K562 (cell line): Measurements from ENCODE around the gene ANKRD23. TPM values are rescaled to one million over a fixed set of nuclear protein-coding genes. Genes with fewer than 3 reads are reported as not detected.
A peak's percentile ranks its signal among the peaks of the same experiment; 100 is the strongest.

Source experiments
- ATAC-seq: fragments of 200-7000 bp; cut with Tn5 transposase; 3 replicates; pipeline ENCODE4 v1.9.1; 2020; ENCODE audit warnings: moderate library complexity
- BruUV-seq: library from RNA; stranded (reverse); fragments of 400-500 nt; replicated peaks from 2 replicates; lab custom pipeline; 2021; lab: Mats Ljungman, UMichigan
- CTCF ChIA-PET: fragments of 300-600 bp; formaldehyde crosslinking; extraction: SDS; loops from one replicate; lab custom pipeline; 2021; ENCODE audit warnings: low intra/inter-chr PET ratio; lab: Yijun Ruan, JAX
- POLR2A ChIA-PET: fragments of 300-600, 350-650 bp; sonication (Branson Sonifier 250); formaldehyde crosslinking; extraction: SDS; loops from one replicate; lab custom pipeline; 2021; ENCODE audit warnings: antibody characterized with exemption, inconsistent platforms; lab: Yijun Ruan, JAX
- DNase-seq, 4 experiments: peaks; one replicate each; pipeline versions ENCODE4 v3.0.0 to v3.0.0-alpha.2; 2011 to 2018; ENCODE audit warnings: low spot score in 3 of 4, mixed read lengths in 3 of 4; ENCODE audit errors: extremely low read depth in 1 of 4
- FAIRE-seq: peaks from 2 replicates; lab custom pipeline; 2011; peaks lifted over from hg19 to GRCh38; lab: Jason Lieb, UNC
- H2AFZ ChIP-seq: 2 replicates; pipeline ENCODE4 v1.6.0; 2011; ENCODE audit warnings: low read depth, low read length, control low read depth, inconsistent platforms
- H3K27ac ChIP-seq: fragments of 200-600 bp; 3 replicates; pipeline ENCODE4 v1.8.0; 2011; ENCODE audit warnings: low read depth, mild to moderate bottlenecking, control low read depth, inconsistent platforms, low read length, moderate library complexity, mixed read lengths; ENCODE audit errors: extremely low read depth
- H3K27me3 ChIP-seq, 2 experiments: fragments of 300-600 bp in 1 of 2; 2 replicates in 1 of 2; 3 replicates in 1 of 2; pipeline versions ENCODE4 v1.6.0 to v1.8.0; 2011; ENCODE audit warnings: inconsistent platforms in 2 of 2, low read length in 2 of 2, mild to moderate bottlenecking in 1 of 2, mixed read lengths in 1 of 2, moderate library complexity in 1 of 2; ENCODE audit not compliant: control insufficient read depth in 2 of 2, insufficient read depth in 2 of 2
- H3K36me3 ChIP-seq: fragments of 300-600 bp; 3 replicates; pipeline ENCODE4 v1.8.0; 2011; ENCODE audit warnings: mild to moderate bottlenecking, low read length, inconsistent platforms; ENCODE audit not compliant: control insufficient read depth, insufficient read depth
- H3K4me1 ChIP-seq, 2 experiments: fragments of 200-600 bp in 1 of 2; replicated peaks in 1 of 2; 2 replicates in 1 of 2; 3 replicates in 1 of 2; pipeline versions ENCODE4 v1.5.1 to v1.8.0; 2011; ENCODE audit warnings: inconsistent platforms in 2 of 2, low read length in 2 of 2, mild to moderate bottlenecking in 1 of 2, mixed read lengths in 1 of 2, moderate library complexity in 1 of 2; ENCODE audit not compliant: control insufficient read depth in 2 of 2, insufficient read depth in 2 of 2
- H3K4me2 ChIP-seq: 2 replicates; pipeline ENCODE4 v1.6.1; 2011; ENCODE audit warnings: low read length, control low read depth, inconsistent platforms, mixed read lengths; ENCODE audit not compliant: insufficient read depth
- H3K4me3 ChIP-seq: fragments of 200-600 bp; sonication (generic), shearing (Covaris generic); 2 replicates; pipeline ENCODE4 v1.5.1; 2016; ENCODE audit warnings: control low read depth, inconsistent platforms
- H3K79me2 ChIP-seq: fragments of 200-600 bp; 3 replicates; pipeline ENCODE4 v1.8.0; 2011; ENCODE audit warnings: low read length, inconsistent platforms; ENCODE audit not compliant: control insufficient read depth, insufficient read depth
- H3K9ac ChIP-seq, 2 experiments: 2 replicates each; pipeline versions ENCODE4 v1.6.0 to v1.6.1; 2011; ENCODE audit warnings: low read depth in 2 of 2, low read length in 2 of 2, control low read depth in 1 of 2, inconsistent platforms in 1 of 2, mild to moderate bottlenecking in 1 of 2, mixed read lengths in 1 of 2; ENCODE audit not compliant: insufficient read depth in 1 of 2
- H3K9me1 ChIP-seq: one replicate; pipeline ENCODE4 v1.6.0; 2011; ENCODE audit warnings: inconsistent platforms, mild to moderate bottlenecking, low read length, moderate library complexity; ENCODE audit not compliant: control insufficient read depth, insufficient read depth
- H3K9me3 ChIP-seq: replicated peaks from 2 replicates; pipeline ENCODE4 v1.5.1; 2011; ENCODE audit warnings: low read depth, low read length, inconsistent platforms; ENCODE audit not compliant: control insufficient read depth, insufficient read depth
- H4K20me1 ChIP-seq: replicated peaks from 2 replicates; pipeline ENCODE4 v1.6.1; 2011; ENCODE audit warnings: low read length, inconsistent platforms, mixed read lengths; ENCODE audit not compliant: control insufficient read depth, insufficient read depth
- CSDE1 ChIP-seq, 2 experiments: fragments of 450-650 bp; IDR thresholded peaks; 2 replicates each; pipeline ENCODE4 v1.6.1; 2016; ENCODE audit warnings: mild to moderate bottlenecking in 1 of 2
- CTBP1 ChIP-seq: fragments of 450-650 bp; IDR thresholded peaks from 2 replicates; pipeline ENCODE4 v1.6.1; 2016; ENCODE audit warnings: borderline replicate concordance
- FOXA1 ChIP-seq: fragments of 450-650 bp; IDR thresholded peaks from 2 replicates; pipeline ENCODE4 v1.6.1; 2016; ENCODE audit warnings: mild to moderate bottlenecking, borderline replicate concordance
- GABPA ChIP-seq: fragments of 200-800 bp; sonication (Bioruptor generic); conservative IDR thresholded peaks from 2 replicates; pipeline ENCODE4 v1.6.1; 2016; ENCODE audit warnings: low read depth, missing genetic modification characterization, missing compliant biosample characterization
- MTA3 ChIP-seq: fragments of 450-650 bp; formaldehyde crosslinking; IDR thresholded peaks from 2 replicates; pipeline ENCODE4 v1.6.1; 2017; ENCODE audit warnings: mild to moderate bottlenecking, borderline replicate concordance
- MYBL2 ChIP-seq, 2 experiments: fragments of 450-650 bp in 1 of 2; sonication (generic) in 1 of 2; formaldehyde crosslinking in 1 of 2; IDR thresholded peaks; 2 replicates each; pipeline versions ENCODE4 v1.6.1 to v1.8.1; 2017 to 2022; ENCODE audit warnings: borderline replicate concordance in 1 of 2, inconsistent platforms in 1 of 2, low read depth in 1 of 2, mild to moderate bottlenecking in 1 of 2, missing genetic modification reagents in 1 of 2, moderate library complexity in 1 of 2
- NR2C1 ChIP-seq, 2 experiments: fragments of 450-650 bp; IDR thresholded peaks; 2 replicates each; pipeline ENCODE4 v1.6.1; 2017; ENCODE audit warnings: mild to moderate bottlenecking in 2 of 2, antibody characterized with exemption in 1 of 2, inconsistent platforms in 1 of 2, missing compliant biosample characterization in 1 of 2, missing genetic modification characterization in 1 of 2
- PHF8 ChIP-seq: fragments of 200-600 bp; sonication (generic); IDR thresholded peaks from 2 replicates; pipeline ENCODE4 v1.6.1; 2012; ENCODE audit warnings: mixed run types, mild to moderate bottlenecking, inconsistent platforms, low read length, moderate library complexity, borderline replicate concordance
- POLR2AphosphoS5 ChIP-seq: IDR thresholded peaks from 2 replicates; pipeline ENCODE4 v1.6.1; 2011; ENCODE audit warnings: mild to moderate bottlenecking, low read depth, low read length, moderate library complexity; ENCODE audit not compliant: control insufficient read depth, insufficient read depth
- RBM22 ChIP-seq: fragments of 200-400 bp; formaldehyde crosslinking; IDR thresholded peaks from 2 replicates; pipeline ENCODE4 v1.6.1; 2018; ENCODE audit warnings: low read length, low read depth; ENCODE audit not compliant: poor library complexity, severe bottlenecking
- TARDBP ChIP-seq: fragments of 450-650 bp; IDR thresholded peaks from 2 replicates; pipeline ENCODE4 v1.6.1; 2016
- TBP ChIP-seq: optimal IDR thresholded peaks from 2 replicates; pipeline ENCODE3; 2011; ENCODE audit warnings: low read depth, low read length, improper control_type of control experiment
- TSC22D4 ChIP-seq: fragments of 450-650 bp; IDR thresholded peaks from 2 replicates; pipeline ENCODE4 v1.6.1; 2016; ENCODE audit warnings: missing genetic modification characterization, missing biosample characterization, control low read depth
- whole genome bisulfite sequencing: fragments of 100-300 bp; shearing (Covaris generic); methylation state at CpG from one replicate; pipeline ENCODE4 v1.1.6; 2016; ENCODE audit warnings: low coverage, mixed read lengths; ENCODE audit not compliant: insufficient coverage; ENCODE audit errors: missing lambda C conversion rate; 5-methylcytosine and 5-hydroxymethylcytosine counted together
- in situ Hi-C: fragments of 300-500 bp; cut with MboI; formaldehyde crosslinking; loops from 4 replicates; pipeline ENCODE4 v1.15.0; 2018; ENCODE audit warnings: inconsistent platforms, mixed read lengths
- intact Hi-C: fragments of 100-400 bp; cut with micrococcal nuclease; formaldehyde crosslinking; loops from 2 replicates; pipeline ENCODE4 v1.14.2; 2022
- polyA plus RNA-seq, 8 experiments: library from polyadenylated mRNA; depleted of rRNA in 4 of 8; stranded (reverse) in 5 of 8; unstranded in 3 of 8; fragments of >200 nt; fragmentation: Nextera tagmentation in 2 of 8; fragmentation: Illumina TruSeq in 1 of 8; extraction: Ambion mirVana in 2 of 8; extraction: Trizol in 1 of 8; gene quantifications; 2 replicates each; pipeline versions ENCODE4 v1.2.1 to v1.2.3, GENCODE V29; 2011 to 2014; ENCODE audit warnings: inconsistent platforms in 1 of 8, missing spikeins in 1 of 8
- total RNA-seq, 7 experiments: library from RNA; depleted of rRNA in 6 of 7; stranded (reverse); fragments of >200 nt in 6 of 7; fragmentation: Illumina TruSeq in 2 of 7; extraction: Trizol in 2 of 7; gene quantifications; 2 replicates each; pipeline versions ENCODE4 v1.2.1 to v1.2.3, GENCODE V29; 2011 to 2021; ENCODE audit warnings: low replicate concordance in 1 of 7
- TF ChIP-seq, protein P1 (sequence below): sonication (generic); formaldehyde crosslinking; IDR thresholded peaks from 2 replicates; pipeline ENCODE4 v1.8.0; 2023; ENCODE audit warnings: mild to moderate bottlenecking, missing genetic modification reagents
- TF ChIP-seq, protein P2 (sequence below): sonication (generic); formaldehyde crosslinking; IDR thresholded peaks from 2 replicates; pipeline ENCODE4 v1.8.1; 2023; ENCODE audit warnings: mild to moderate bottlenecking, missing genetic modification reagents

The ANKRD23 gene
- total and polyA plus RNA-seq, 9 of the 15 experiments (the other 6 are each of a cell fraction or from before 2014, with no cell fraction given), result 0.32 to 4.8 (median 2.8) TPM

DNA sequence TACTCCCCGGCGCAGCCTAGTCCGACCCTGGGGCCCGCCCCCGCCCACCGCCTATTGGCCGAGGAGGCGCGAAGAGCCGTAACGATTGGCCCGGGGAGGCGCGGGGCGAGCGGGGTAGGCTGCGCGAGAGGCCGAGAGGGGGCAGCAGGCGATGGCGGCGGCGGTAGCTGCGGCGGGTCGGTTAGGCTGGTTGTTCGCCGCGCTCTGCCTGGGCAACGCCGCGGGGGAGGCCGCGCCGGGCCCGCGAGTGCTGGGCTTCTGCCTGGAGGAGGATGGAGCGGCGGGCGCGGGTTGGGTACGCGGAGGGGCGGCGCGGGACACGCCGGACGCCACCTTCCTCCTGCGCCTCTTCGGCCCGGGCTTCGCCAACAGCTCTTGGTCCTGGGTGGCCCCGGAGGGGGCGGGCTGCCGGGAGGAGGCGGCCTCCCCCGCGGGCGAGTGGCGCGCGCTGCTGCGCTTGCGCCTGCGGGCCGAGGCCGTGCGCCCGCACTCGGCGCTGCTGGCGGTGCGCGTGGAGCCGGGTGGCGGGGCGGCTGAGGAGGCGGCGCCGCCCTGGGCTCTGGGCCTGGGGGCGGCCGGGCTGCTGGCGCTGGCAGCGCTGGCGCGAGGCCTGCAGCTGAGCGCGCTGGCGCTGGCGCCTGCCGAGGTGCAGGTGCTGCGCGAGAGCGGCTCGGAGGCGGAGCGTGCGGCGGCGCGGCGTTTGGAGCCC is 27.5 kb downstream of the ANKRD23 start, which contains the start of gene CNNM3:
Gene CNNM3 (plus strand): TSS at position 142 of the 709 bp plus-strand sequence. CDS start 10 bp downstream, at position 152.
- ATAC-seq, result peak; percentile 97
- peak within 1 kb of the TSS; percentile 64 to 89; a peak in 3 of 4 replicates for H3K9ac ChIP-seq
- peak within 1 kb of the TSS; percentile 81 for H3K27ac ChIP-seq
- H3K27me3 ChIP-seq, result no peaks in the 10 kb centered on the region
- H4K20me1 ChIP-seq, result peaks cover 40% of the 10 kb centered on the region
- peak within 1 kb of the TSS; percentile 89 for H2AFZ ChIP-seq
- WGBS, result 0% methylated on average over 42 of the region's 103 CpGs
- peaks cover 34 to 49% of the 10 kb centered on the region in 2 experiments for H3K4me1 ChIP-seq
- peak; percentile 32 for FAIRE-seq
- ChIA-PET CTCF (no interaction called here), POLR2A (interaction anchor here (0.6 to 1.5 kb wide), 4 partner anchors 18 to 266 kb away, joined by 3 to 4 read pairs (median 3); no protein-coding TSS in a partner anchor)
- peak within 1 kb of the TSS; percentile 90 for H3K4me2 ChIP-seq
- in situ Hi-C loops (no loop called here), intact Hi-C loops (loop anchor here (5.0 kb wide), 1 partner anchor 54 kb away; the partner anchor contains the start of gene CNNM4)
- peak; percentile 96 to 99 (median 98) for DNase-seq
- no TSS peak for BruUV-seq
- H3K9me1 ChIP-seq, result peaks cover 23% of the 10 kb centered on the region
- H3K9me3 ChIP-seq, result no peaks in the 10 kb centered on the region
- peaks cover 44% of the 10 kb centered on the region for H3K79me2 ChIP-seq
- H3K4me3 ChIP-seq, result peak within 1 kb of the TSS; percentile 80
- H3K36me3 ChIP-seq, result peaks cover 24% of the 10 kb centered on the region
- TF ChIP-seq, protein P1, sequence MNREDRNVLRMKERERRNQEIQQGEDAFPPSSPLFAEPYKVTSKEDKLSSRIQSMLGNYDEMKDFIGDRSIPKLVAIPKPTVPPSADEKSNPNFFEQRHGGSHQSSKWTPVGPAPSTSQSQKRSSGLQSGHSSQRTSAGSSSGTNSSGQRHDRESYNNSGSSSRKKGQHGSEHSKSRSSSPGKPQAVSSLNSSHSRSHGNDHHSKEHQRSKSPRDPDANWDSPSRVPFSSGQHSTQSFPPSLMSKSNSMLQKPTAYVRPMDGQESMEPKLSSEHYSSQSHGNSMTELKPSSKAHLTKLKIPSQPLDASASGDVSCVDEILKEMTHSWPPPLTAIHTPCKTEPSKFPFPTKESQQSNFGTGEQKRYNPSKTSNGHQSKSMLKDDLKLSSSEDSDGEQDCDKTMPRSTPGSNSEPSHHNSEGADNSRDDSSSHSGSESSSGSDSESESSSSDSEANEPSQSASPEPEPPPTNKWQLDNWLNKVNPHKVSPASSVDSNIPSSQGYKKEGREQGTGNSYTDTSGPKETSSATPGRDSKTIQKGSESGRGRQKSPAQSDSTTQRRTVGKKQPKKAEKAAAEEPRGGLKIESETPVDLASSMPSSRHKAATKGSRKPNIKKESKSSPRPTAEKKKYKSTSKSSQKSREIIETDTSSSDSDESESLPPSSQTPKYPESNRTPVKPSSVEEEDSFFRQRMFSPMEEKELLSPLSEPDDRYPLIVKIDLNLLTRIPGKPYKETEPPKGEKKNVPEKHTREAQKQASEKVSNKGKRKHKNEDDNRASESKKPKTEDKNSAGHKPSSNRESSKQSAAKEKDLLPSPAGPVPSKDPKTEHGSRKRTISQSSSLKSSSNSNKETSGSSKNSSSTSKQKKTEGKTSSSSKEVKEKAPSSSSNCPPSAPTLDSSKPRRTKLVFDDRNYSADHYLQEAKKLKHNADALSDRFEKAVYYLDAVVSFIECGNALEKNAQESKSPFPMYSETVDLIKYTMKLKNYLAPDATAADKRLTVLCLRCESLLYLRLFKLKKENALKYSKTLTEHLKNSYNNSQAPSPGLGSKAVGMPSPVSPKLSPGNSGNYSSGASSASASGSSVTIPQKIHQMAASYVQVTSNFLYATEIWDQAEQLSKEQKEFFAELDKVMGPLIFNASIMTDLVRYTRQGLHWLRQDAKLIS (CRISPR knock-in tag), result no peak
- TF ChIP-seq POLR2AphosphoS5 (peak; percentile 50; the same call in 1 of the 2 replicates), MTA3 (peak; percentile 75; the same call in 1 of the 2 replicates), PHF8 (peak; percentile 89; the same call in 1 of the 2 replicates), MYBL2 (IDR thresholded peaks at IDR 0.05; ENCODE audit: low read depth) (no peak), MYBL2 (CRISPR knock-in tag; IDR thresholded peaks at IDR 0.05; ENCODE audit: borderline replicate concordance) (no peak), NR2C1 (IDR thresholded peaks at IDR 0.05) (no peak), NR2C1 (tag; IDR thresholded peaks at IDR 0.05) (no peak), FOXA1 (no peak), GABPA (tag) (peak; percentile 38; the same call in 1 of the 2 replicates), TBP (peak; percentile 55), TSC22D4 (tag) (no peak), RBM22 (peak; percentile 57), CTBP1 (peak; percentile 99), CSDE1 (IDR thresholded peaks at IDR 0.05) (no peak; a peak in 1 of 4 replicates), TARDBP (peak; percentile 64)
- TF ChIP-seq, protein P2, sequence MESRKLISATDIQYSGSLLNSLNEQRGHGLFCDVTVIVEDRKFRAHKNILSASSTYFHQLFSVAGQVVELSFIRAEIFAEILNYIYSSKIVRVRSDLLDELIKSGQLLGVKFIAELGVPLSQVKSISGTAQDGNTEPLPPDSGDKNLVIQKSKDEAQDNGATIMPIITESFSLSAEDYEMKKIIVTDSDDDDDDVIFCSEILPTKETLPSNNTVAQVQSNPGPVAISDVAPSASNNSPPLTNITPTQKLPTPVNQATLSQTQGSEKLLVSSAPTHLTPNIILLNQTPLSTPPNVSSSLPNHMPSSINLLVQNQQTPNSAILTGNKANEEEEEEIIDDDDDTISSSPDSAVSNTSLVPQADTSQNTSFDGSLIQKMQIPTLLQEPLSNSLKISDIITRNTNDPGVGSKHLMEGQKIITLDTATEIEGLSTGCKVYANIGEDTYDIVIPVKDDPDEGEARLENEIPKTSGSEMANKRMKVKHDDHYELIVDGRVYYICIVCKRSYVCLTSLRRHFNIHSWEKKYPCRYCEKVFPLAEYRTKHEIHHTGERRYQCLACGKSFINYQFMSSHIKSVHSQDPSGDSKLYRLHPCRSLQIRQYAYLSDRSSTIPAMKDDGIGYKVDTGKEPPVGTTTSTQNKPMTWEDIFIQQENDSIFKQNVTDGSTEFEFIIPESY, result peak; percentile 65
